HG03139 (cell line): ENCODE measurements around the gene TMEM35A.
"Not testable (repeated sequence)": the region's sequence is repeated elsewhere in the genome, so short reads cannot be mapped to it uniquely, and the experiment has no call there.

Source experiments
- ATAC-seq: cut with Tn5 transposase; IDR thresholded peaks from one replicate; pipeline ENCODE4 v1.9.1; 2021; ENCODE audit not compliant: unreplicated experiment

Gene TMEM35A

GRCh38 chrX:101078716-101079598 lies at the start of gene TMEM35A:
Gene TMEM35A, plus strand, starts transcription at chrX:101078879. Its CDS starts 124 bp downstream, at chrX:101079003.
- ATAC-seq, result no peak

- ATAC-seq, result no peak
Measured at GRCh38 chrX:101029665-101030064, 49.0 kb upstream of the TMEM35A start.

GRCh38 chrX:101037231-101037630 lies 41.4 kb upstream of the TMEM35A start:
- no peak for ATAC-seq

GRCh38 chrX:101040197-101040596 lies 38.5 kb upstream of the TMEM35A start:
- no peak for ATAC-seq

- no peak for ATAC-seq
Measured at GRCh38 chrX:101051153-101051548, 27.5 kb upstream of the TMEM35A start.

GRCh38 chrX:101051549-101052302 lies 27.0 kb upstream of the TMEM35A start, which contains the start of gene TRMT2B:
Gene TRMT2B, minus strand, starts transcription at chrX:101052111. Its CDS starts 9,822 bp downstream, at chrX:101042289.
- peak; percentile 94 for ATAC-seq

- not testable (repeated sequence) for ATAC-seq
Measured at GRCh38 chrX:101056551-101056950, 22.1 kb upstream of the TMEM35A start.

GRCh38 chrX:101057093-101057714 lies 21.5 kb upstream of the TMEM35A start:
- ATAC-seq, result peak; percentile 94

GRCh38 chrX:101062176-101062575 lies 16.5 kb upstream of the TMEM35A start:
- ATAC-seq, result no peak

- no peak for ATAC-seq
Measured at GRCh38 chrX:101071582-101071981, 7.1 kb upstream of the TMEM35A start.

- ATAC-seq, result no peak
Measured at GRCh38 chrX:101079736-101080270, 1.1 kb downstream of the TMEM35A start.

- no peak for ATAC-seq
Measured at GRCh38 chrX:101080326-101081124, 1.8 kb downstream of the TMEM35A start.

- no peak for ATAC-seq
Measured at GRCh38 chrX:101081231-101081630, 2.6 kb downstream of the TMEM35A start.

GRCh38 chrX:101091817-101092216 lies 13.1 kb downstream of the TMEM35A start:
- ATAC-seq, result no peak

- ATAC-seq, result peak; percentile 99
Measured at GRCh38 chrX:101097546-101098453, 19.1 kb downstream of the TMEM35A start, which contains the start of gene CENPI. Gene CENPI, plus strand, starts transcription at chrX:101098204. Its CDS starts 2,867 bp downstream, at chrX:101101071.

- no peak for ATAC-seq
Measured at GRCh38 chrX:101108284-101108683, 29.6 kb downstream of the TMEM35A start.

- no peak for ATAC-seq
Measured at GRCh38 chrX:101117701-101118100, 39.0 kb downstream of the TMEM35A start.

- no peak for ATAC-seq
Measured at GRCh38 chrX:101136235-101136634, 57.6 kb downstream of the TMEM35A start.
